GM12878 (cell line): ENCODE results near the gene GK2. TPM values are rescaled to one million over a fixed set of nuclear protein-coding genes. Genes with fewer than 3 reads are reported as not detected.

Experiments used
- ATAC-seq: fragments of 200-7000 bp; cut with Tn5 transposase; 3 replicates; pipeline ENCODE4 v1.9.1; 2020; ENCODE audit warnings: mild to moderate bottlenecking, moderate library complexity
- BruUV-seq: library from RNA; stranded (reverse); fragments of 400-500 nt; replicated peaks from 2 replicates; lab custom pipeline; 2021; lab: Mats Ljungman, UMichigan
- CTCF ChIA-PET: fragments of 300-600 bp; sonication (Branson Sonifier 250); formaldehyde crosslinking; extraction: SDS; loops from one replicate; lab custom pipeline; 2021; ENCODE audit warnings: inconsistent platforms; lab: Yijun Ruan, JAX
- POLR2A ChIA-PET: fragments of 350-600 bp; formaldehyde crosslinking; extraction: SDS; loops from one replicate; lab custom pipeline; 2021; ENCODE audit warnings: inconsistent platforms; lab: Charles Lee
- RAD21 ChIA-PET: fragments of 300-600 bp; sonication (Branson Sonifier 250); formaldehyde crosslinking; loops from one replicate; lab custom pipeline; 2023; ENCODE audit warnings: antibody characterized with exemption; ENCODE audit not compliant: unreplicated experiment; lab: Charles Lee
- SMC1A ChIA-PET: fragments of 300-600 bp; sonication (Branson Sonifier 250); formaldehyde crosslinking; loops from one replicate; lab custom pipeline; 2023; ENCODE audit not compliant: unreplicated experiment, uncharacterized antibody; lab: Charles Lee
- DNase-seq: peaks from one replicate; pipeline ENCODE4 v3.0.0-alpha.2; 2011; ENCODE audit warnings: low read depth, low spot score
- FAIRE-seq: peaks from 3 replicates; lab custom pipeline; 2011; peaks lifted over from hg19 to GRCh38; lab: Jason Lieb, UNC
- H2AFZ ChIP-seq: 2 replicates; pipeline ENCODE4 v1.6.0; 2011; ENCODE audit warnings: low read depth, low read length, control low read depth; ENCODE audit not compliant: control insufficient read depth
- H3K27ac ChIP-seq: 2 replicates; pipeline ENCODE4 v1.5.1; 2011; ENCODE audit warnings: control low read depth; ENCODE audit not compliant: control insufficient read depth, insufficient read depth
- H3K27me3 ChIP-seq, 2 experiments: replicated peaks in 1 of 2; 2 replicates each; pipeline versions ENCODE4 v1.6.0 to v1.6.1; 2011; ENCODE audit warnings: low read length in 1 of 2; ENCODE audit not compliant: control insufficient read depth in 2 of 2, insufficient read depth in 2 of 2
- H3K36me3 ChIP-seq, 2 experiments: 2 replicates each; pipeline ENCODE4 v1.5.1; 2011; ENCODE audit warnings: low read length in 1 of 2; ENCODE audit not compliant: control insufficient read depth in 2 of 2, insufficient read depth in 2 of 2
- H3K4me1 ChIP-seq: 2 replicates; pipeline ENCODE4 v1.6.1; 2011; ENCODE audit warnings: mild to moderate bottlenecking, low read length, moderate library complexity, mixed read lengths; ENCODE audit not compliant: control insufficient read depth, insufficient read depth
- H3K4me2 ChIP-seq: 2 replicates; pipeline ENCODE4 v1.6.0; 2011; ENCODE audit warnings: control low read depth; ENCODE audit not compliant: control insufficient read depth, insufficient read depth
- H3K4me3 ChIP-seq: fragments of 200-600 bp; sonication (generic); 2 replicates; pipeline ENCODE4 v1.5.1; 2016
- H3K79me2 ChIP-seq: 2 replicates; pipeline ENCODE4 v1.6.0; 2011; ENCODE audit warnings: low read length; ENCODE audit not compliant: control insufficient read depth, insufficient read depth
- H3K9ac ChIP-seq: 2 replicates; pipeline ENCODE4 v1.8.0; 2011; ENCODE audit warnings: low read length, control low read depth, mixed read lengths; ENCODE audit not compliant: control insufficient read depth, insufficient read depth
- H3K9me3 ChIP-seq: replicated peaks from 3 replicates; pipeline ENCODE4 v1.5.1; 2011; ENCODE audit warnings: mild to moderate bottlenecking, low read length; ENCODE audit not compliant: control insufficient read depth, insufficient read depth
- H4K20me1 ChIP-seq: 2 replicates; pipeline ENCODE4 v1.6.0; 2011; ENCODE audit not compliant: control insufficient read depth, insufficient read depth
- CBX3 ChIP-seq: fragments of 200-600 bp; sonication (generic); IDR thresholded peaks from 2 replicates; pipeline ENCODE4 v1.6.1; 2016; ENCODE audit warnings: low read depth, borderline replicate concordance
- KDM1A ChIP-seq: fragments of 200-600 bp; sonication (generic); IDR thresholded peaks from 2 replicates; pipeline ENCODE4 v1.6.1; 2016; ENCODE audit warnings: borderline replicate concordance
- POLR2AphosphoS5 ChIP-seq: IDR thresholded peaks from 2 replicates; pipeline ENCODE4 v1.6.1; 2011; ENCODE audit warnings: mild to moderate bottlenecking, low read length, inconsistent platforms
- RCOR1 ChIP-seq: conservative IDR thresholded peaks from 2 replicates; pipeline ENCODE4 v1.6.1; 2012; ENCODE audit warnings: low read depth, low read length, improper control_type of control experiment
- RELA ChIP-seq: fragments of 450-650 bp; IDR thresholded peaks from 2 replicates; pipeline ENCODE4 v1.8.0; 2014; ENCODE audit warnings: borderline replicate concordance; ENCODE audit not compliant: partially characterized antibody
- SREBF2 ChIP-seq: IDR thresholded peaks from 2 replicates; pipeline ENCODE4 v1.6.1; 2012; ENCODE audit warnings: mild to moderate bottlenecking, low read length
- TCF3 ChIP-seq: IDR thresholded peaks from 2 replicates; pipeline ENCODE4 v1.6.1; 2012; ENCODE audit warnings: low read depth, mild to moderate bottlenecking, low read length, borderline replicate concordance; ENCODE audit not compliant: insufficient read depth
- YBX1 ChIP-seq: fragments of 450-650 bp; IDR thresholded peaks from 2 replicates; pipeline ENCODE4 v1.6.1; 2016; ENCODE audit warnings: antibody characterized with exemption
- WGBS: methylation state at CpG from one replicate; pipeline ENCODE4 v1.1.6; 2016; ENCODE audit warnings: low lambda C conversion rate; ENCODE audit not compliant: insufficient replicate concordance, insufficient coverage; ENCODE audit errors: missing lambda C conversion rate; 5-methylcytosine and 5-hydroxymethylcytosine counted together
- in situ Hi-C: fragments of 300-500 bp; cut with MboI; formaldehyde crosslinking; loops from 9 replicates; pipeline ENCODE4 v1.14.3; 2018; ENCODE audit warnings: mixed read lengths
- intact Hi-C: fragments of 100-400 bp; cut with micrococcal nuclease; formaldehyde crosslinking; loops from one replicate; pipeline ENCODE4 v1.14.2; 2022; ENCODE audit not compliant: unreplicated experiment
- polyA plus RNA-seq, 11 experiments: library from polyadenylated mRNA; depleted of rRNA in 4 of 11; unstranded in 6 of 11; stranded (reverse) in 5 of 11; fragments of >200 nt; fragmentation: Nextera tagmentation in 4 of 11; fragmentation: Illumina TruSeq in 1 of 11; extraction: Ambion mirVana in 4 of 11; extraction: Trizol in 1 of 11; gene quantifications; 1 replicate in 1 of 11; 2 replicates in 10 of 11; pipeline versions ENCODE4 v1.2.1 to v1.2.3, GENCODE V29; 2011 to 2016; ENCODE audit warnings: inconsistent platforms in 2 of 11, missing spikeins in 2 of 11, low read depth in 1 of 11
- total RNA-seq, 4 experiments: library from RNA; depleted of rRNA in 3 of 4; stranded (reverse); fragments of >200 nt in 3 of 4; fragmentation: Illumina TruSeq in 1 of 4; extraction: Trizol in 1 of 4; gene quantifications; 2 replicates each; pipeline versions ENCODE4 v1.2.1 to v1.2.3, GENCODE V29; 2013 to 2021
- TF ChIP-seq, protein P1 (sequence below): fragments of 450-650 bp; formaldehyde crosslinking; IDR thresholded peaks from 2 replicates; pipeline ENCODE4 v1.4.0; 2022; ENCODE audit warnings: mild to moderate bottlenecking, moderate library complexity

Gene GK2
- total and polyA plus RNA-seq, 10 of the 15 experiments (the other 5 are each of a cell fraction or from before 2014, with no cell fraction given): not detected

GRCh38 chr4:79445371-79445781 is 37.3 kb upstream of the GK2 start (continued):
- no peak for TF ChIP-seq POLR2AphosphoS5
- TF ChIP-seq, protein P1, sequence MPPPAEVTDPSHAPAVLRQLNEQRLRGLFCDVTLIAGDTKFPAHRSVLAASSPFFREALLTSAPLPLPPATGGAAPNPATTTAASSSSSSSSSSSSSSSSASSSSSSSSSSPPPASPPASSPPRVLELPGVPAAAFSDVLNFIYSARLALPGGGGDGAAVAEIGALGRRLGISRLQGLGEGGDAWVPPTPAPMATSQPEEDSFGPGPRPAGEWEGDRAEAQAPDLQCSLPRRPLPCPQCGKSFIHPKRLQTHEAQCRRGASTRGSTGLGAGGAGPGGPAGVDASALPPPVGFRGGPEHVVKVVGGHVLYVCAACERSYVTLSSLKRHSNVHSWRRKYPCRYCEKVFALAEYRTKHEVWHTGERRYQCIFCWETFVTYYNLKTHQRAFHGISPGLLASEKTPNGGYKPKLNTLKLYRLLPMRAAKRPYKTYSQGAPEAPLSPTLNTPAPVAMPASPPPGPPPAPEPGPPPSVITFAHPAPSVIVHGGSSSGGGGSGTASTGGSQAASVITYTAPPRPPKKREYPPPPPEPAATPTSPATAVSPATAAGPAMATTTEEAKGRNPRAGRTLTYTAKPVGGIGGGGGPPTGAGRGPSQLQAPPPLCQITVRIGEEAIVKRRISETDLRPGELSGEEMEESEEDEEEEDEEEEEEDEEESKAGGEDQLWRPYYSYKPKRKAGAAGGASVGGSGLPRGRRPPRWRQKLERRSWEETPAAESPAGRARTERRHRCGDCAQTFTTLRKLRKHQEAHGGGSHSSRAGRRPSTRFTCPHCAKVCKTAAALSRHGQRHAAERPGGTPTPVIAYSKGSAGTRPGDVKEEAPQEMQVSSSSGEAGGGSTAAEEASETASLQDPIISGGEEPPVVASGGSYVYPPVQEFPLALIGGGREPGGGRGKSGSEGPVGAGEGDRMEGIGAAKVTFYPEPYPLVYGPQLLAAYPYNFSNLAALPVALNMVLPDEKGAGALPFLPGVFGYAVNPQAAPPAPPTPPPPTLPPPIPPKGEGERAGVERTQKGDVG (CRISPR knock-in tag): no peak
- no peak for TF ChIP-seq RCOR1

GRCh38 chr4:79442422-79442821 is 34.4 kb upstream of the GK2 start:
- ChIA-PET SMC1A (no interaction called here), CTCF (no interaction called here), RAD21 (no interaction called here), POLR2A (no interaction called here)
- Histone ChIP-seq H3K4me1 (no peaks in the 10 kb centered on the region), H4K20me1 (no peaks in the 10 kb centered on the region), H3K4me3 (no peak overlapping the region), H3K79me2 (no peaks in the 10 kb centered on the region), H3K27ac (no peak overlapping the region), H3K9ac (no peak overlapping the region), H2AFZ (no peak overlapping the region), H3K9me3 (no peaks in the 10 kb centered on the region), H3K36me3 (no peaks in the 10 kb centered on the region), H3K4me2 (no peak overlapping the region), H3K27me3 (no peaks in the 10 kb centered on the region)
- DNase-seq (no peak), ATAC-seq (no peak), FAIRE-seq (no peak)
- WGBS: 47% methylated on average over 3 of the region's 3 CpGs
- intact Hi-C loops: no loop called here
- TF ChIP-seq RCOR1: no peak
- no peak for TF ChIP-seq SREBF2
- TF ChIP-seq KDM1A: no peak
- no peak for TF ChIP-seq RELA
- TF ChIP-seq TCF3: no peak
- TF ChIP-seq CBX3: no peak
- TF ChIP-seq YBX1: no peak
- BruUV-seq: no TSS peak
- in situ Hi-C loops: no loop called here
